ENCODE data around the gene NAGLU.

DNA sequence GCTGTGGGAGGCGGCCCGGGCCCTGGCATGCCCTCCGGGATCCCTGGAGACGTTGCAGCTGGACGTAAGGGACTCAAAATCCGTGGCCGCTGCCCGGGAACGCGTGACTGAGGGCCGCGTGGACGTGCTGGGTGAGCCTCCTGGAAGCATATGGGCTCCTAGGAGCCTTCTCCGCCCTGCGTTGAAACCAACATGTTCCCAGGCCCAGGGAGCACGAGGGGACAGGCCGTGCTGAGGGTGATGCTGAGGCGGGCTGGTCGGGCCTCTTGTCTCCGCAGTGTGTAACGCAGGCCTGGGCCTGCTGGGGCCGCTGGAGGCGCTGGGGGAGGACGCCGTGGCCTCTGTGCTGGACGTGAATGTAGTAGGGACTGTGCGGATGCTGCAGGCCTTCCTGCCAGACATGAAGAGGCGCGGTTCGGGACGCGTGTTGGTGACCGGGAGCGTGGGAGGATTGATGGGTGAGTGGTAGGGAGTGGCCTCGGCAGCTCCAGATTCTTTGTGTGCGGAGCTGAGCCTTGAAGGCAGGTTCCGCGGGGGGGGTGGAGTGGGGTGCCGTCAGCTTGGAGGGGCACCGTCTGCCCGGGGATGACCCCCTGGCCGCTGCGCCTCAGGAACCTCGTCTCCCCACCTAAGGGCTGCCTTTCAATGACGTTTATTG is 17.2 kb downstream of the NAGLU start:
- TF ChIP-seq, protein P1, sequence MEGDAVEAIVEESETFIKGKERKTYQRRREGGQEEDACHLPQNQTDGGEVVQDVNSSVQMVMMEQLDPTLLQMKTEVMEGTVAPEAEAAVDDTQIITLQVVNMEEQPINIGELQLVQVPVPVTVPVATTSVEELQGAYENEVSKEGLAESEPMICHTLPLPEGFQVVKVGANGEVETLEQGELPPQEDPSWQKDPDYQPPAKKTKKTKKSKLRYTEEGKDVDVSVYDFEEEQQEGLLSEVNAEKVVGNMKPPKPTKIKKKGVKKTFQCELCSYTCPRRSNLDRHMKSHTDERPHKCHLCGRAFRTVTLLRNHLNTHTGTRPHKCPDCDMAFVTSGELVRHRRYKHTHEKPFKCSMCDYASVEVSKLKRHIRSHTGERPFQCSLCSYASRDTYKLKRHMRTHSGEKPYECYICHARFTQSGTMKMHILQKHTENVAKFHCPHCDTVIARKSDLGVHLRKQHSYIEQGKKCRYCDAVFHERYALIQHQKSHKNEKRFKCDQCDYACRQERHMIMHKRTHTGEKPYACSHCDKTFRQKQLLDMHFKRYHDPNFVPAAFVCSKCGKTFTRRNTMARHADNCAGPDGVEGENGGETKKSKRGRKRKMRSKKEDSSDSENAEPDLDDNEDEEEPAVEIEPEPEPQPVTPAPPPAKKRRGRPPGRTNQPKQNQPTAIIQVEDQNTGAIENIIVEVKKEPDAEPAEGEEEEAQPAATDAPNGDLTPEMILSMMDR (IDR thresholded peaks at IDR 0.05): no peak
- TF ChIP-seq POLR2A (IDR thresholded peaks at IDR 0.05; ENCODE audit: low read depth): no peak
- no peak for TF ChIP-seq POLR2AphosphoS5 (IDR thresholded peaks at IDR 0.05)
